ENCODE results near the gene CUX1.

The CUX1 gene

DNA sequence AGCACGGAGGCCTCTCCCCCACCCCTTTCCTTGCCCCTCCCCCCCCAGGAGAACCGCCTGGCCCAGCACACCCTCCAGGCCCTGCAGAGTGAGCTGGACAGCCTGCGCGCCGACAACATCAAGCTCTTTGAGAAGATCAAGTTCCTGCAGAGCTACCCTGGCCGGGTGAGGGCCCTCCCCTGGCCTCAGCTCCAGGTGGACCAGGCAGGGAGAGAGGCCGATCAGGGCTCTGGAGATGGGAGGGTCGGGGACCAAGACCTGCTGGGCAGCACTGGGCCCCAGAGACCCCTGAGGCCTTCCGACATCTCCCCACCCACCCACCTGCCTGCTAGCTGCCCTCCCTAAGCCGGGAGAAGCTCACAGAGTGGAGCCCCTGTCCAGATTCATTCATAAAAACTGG lies 460.5 kb downstream of the CUX1 start:
- no peak for TF ChIP-seq BACH2 (CRISPR knock-in tag; IDR thresholded peaks at IDR 0.05; ENCODE audit: borderline replicate concordance)
- TF ChIP-seq ZNF8 (CRISPR knock-in tag; IDR thresholded peaks at IDR 0.05), result no peak
- no peak for ATAC-seq

DNA sequence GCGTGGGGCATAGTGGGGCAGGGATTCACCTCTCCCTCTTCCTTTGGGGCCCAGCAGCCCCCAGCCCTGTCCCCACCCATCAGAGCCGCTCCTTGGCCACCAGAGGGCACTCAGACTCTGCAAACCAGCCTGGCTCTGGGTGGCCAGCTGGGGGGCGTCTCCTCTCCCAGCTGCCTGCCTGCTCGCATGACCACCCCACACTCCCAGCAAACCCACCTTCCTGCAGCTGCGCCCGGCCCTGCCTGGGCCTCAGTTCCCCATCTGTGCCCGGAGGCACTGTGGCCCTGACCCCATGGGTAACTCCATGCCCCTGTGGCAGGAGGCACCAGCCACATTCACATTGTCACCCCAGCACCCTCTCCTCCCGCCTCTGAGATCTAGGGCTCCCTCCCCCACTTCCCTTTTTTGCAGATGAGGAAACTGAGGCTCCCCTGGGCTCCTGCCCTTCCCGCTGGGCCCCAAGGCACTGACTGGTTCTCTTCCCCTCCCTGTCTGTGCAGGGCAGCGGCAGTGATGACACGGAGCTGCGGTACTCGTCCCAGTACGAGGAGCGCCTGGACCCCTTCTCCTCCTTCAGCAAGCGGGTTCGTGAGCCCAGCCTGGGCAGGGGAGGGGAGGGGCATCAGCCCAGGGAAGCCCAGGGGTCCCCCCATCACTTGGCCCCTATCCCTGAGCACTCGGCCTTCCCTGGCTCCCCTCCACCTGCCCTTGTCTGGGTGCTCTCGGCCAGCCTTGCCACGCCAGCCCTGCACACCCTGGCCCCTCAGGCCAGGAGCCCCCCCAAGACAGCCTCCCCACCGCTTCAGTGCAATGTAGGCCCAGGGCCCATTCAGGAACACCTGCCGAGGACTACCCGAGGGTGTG lies 462.3 kb downstream of the CUX1 start:
- no peak for TF ChIP-seq RARB (CRISPR knock-in tag; IDR thresholded peaks at IDR 0.05)
- TF ChIP-seq, protein P1, sequence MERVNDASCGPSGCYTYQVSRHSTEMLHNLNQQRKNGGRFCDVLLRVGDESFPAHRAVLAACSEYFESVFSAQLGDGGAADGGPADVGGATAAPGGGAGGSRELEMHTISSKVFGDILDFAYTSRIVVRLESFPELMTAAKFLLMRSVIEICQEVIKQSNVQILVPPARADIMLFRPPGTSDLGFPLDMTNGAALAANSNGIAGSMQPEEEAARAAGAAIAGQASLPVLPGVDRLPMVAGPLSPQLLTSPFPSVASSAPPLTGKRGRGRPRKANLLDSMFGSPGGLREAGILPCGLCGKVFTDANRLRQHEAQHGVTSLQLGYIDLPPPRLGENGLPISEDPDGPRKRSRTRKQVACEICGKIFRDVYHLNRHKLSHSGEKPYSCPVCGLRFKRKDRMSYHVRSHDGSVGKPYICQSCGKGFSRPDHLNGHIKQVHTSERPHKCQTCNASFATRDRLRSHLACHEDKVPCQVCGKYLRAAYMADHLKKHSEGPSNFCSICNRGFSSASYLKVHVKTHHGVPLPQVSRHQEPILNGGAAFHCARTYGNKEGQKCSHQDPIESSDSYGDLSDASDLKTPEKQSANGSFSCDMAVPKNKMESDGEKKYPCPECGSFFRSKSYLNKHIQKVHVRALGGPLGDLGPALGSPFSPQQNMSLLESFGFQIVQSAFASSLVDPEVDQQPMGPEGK (CRISPR knock-in tag; IDR thresholded peaks at IDR 0.05; ENCODE audit: borderline replicate concordance), result peak; percentile 66; the same call in 1 of the 2 replicates
- peak; percentile 97 for ATAC-seq

DNA sequence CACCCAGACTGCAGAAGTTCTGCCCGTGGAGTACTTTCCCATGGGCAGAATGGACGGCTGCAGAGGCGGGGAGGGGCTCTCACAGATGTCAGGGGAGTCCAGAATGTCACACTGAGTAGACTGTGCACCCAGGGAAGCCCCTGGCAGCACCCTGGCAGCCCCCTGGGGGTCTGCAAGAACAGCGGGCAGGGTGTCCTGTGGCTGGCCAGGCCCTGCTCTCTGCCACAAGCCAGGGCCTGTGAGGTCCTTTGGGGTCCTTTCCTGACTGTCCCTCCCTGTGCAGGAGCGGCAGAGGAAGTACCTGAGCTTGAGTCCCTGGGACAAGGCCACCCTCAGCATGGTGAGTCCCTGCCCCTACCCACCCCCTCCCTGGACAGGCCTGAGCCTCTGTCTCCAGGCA lies 463.1 kb downstream of the CUX1 start:
- no peak for TF ChIP-seq ZNF565 (CRISPR knock-in tag; conservative IDR thresholded peaks at IDR 0.05; ENCODE audit: low read depth)
- TF ChIP-seq, protein P2, sequence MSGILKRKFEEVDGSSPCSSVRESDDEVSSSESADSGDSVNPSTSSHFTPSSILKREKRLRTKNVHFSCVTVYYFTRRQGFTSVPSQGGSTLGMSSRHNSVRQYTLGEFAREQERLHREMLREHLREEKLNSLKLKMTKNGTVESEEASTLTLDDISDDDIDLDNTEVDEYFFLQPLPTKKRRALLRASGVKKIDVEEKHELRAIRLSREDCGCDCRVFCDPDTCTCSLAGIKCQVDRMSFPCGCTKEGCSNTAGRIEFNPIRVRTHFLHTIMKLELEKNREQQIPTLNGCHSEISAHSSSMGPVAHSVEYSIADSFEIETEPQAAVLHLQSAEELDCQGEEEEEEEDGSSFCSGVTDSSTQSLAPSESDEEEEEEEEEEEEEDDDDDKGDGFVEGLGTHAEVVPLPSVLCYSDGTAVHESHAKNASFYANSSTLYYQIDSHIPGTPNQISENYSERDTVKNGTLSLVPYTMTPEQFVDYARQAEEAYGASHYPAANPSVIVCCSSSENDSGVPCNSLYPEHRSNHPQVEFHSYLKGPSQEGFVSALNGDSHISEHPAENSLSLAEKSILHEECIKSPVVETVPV (CRISPR knock-in tag; IDR thresholded peaks at IDR 0.05), result no peak
- no peak for TF ChIP-seq CSDC2 (CRISPR knock-in tag; IDR thresholded peaks at IDR 0.05)
- TF ChIP-seq PPARA (CRISPR knock-in tag; IDR thresholded peaks at IDR 0.05; ENCODE audit: borderline replicate concordance), result no peak
- no peak for TF ChIP-seq SNAI2 (CRISPR knock-in tag; IDR thresholded peaks at IDR 0.05)
- TF ChIP-seq ARNTL (CRISPR knock-in tag; IDR thresholded peaks at IDR 0.05; ENCODE audit: borderline replicate concordance, low read depth), result no peak
- TF ChIP-seq ZFP3 (CRISPR knock-in tag; IDR thresholded peaks at IDR 0.05), result no peak
- TF ChIP-seq TCF4 (CRISPR knock-in tag; IDR thresholded peaks at IDR 0.05; ENCODE audit: borderline replicate concordance), result no peak
- no peak for TF ChIP-seq ZNF8 (CRISPR knock-in tag; IDR thresholded peaks at IDR 0.05)
- no peak for TF ChIP-seq GLIS3 (CRISPR knock-in tag; IDR thresholded peaks at IDR 0.05)
- TF ChIP-seq, protein P3, sequence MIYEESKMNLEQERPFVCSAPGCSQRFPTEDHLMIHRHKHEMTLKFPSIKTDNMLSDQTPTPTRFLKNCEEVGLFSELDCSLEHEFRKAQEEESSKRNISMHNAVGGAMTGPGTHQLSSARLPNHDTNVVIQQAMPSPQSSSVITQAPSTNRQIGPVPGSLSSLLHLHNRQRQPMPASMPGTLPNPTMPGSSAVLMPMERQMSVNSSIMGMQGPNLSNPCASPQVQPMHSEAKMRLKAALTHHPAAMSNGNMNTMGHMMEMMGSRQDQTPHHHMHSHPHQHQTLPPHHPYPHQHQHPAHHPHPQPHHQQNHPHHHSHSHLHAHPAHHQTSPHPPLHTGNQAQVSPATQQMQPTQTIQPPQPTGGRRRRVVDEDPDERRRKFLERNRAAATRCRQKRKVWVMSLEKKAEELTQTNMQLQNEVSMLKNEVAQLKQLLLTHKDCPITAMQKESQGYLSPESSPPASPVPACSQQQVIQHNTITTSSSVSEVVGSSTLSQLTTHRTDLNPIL (CRISPR knock-in tag; IDR thresholded peaks at IDR 0.05; ENCODE audit: low read depth), result no peak
- no peak for ATAC-seq

DNA sequence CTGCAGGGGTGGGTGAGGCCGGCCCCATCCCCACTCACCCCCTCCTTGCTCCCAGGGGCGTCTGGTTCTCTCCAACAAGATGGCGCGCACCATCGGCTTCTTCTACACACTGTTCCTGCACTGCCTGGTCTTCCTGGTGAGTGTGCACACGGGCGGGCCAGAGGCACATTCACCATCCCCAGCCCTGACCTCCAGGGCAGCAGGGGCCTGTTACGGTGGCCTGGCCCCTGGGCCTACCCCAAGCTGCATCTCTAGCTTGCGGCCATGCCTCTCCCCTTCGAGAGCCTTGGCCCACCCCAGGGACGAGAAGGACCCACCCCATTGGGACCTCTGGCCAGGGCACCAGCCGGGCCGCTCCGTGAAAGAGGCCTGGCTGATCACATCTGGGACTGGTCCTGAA lies 464.4 kb downstream of the CUX1 start:
- no peak for ATAC-seq
- TF ChIP-seq RARB (CRISPR knock-in tag; IDR thresholded peaks at IDR 0.05), result no peak
- TF ChIP-seq ZNF8 (CRISPR knock-in tag; IDR thresholded peaks at IDR 0.05), result no peak
- TF ChIP-seq TOX (CRISPR knock-in tag; IDR thresholded peaks at IDR 0.05; ENCODE audit: borderline replicate concordance), result no peak
- no peak for TF ChIP-seq TCF4 (CRISPR knock-in tag; IDR thresholded peaks at IDR 0.05; ENCODE audit: borderline replicate concordance)
- no peak for TF ChIP-seq ISL1 (CRISPR knock-in tag; IDR thresholded peaks at IDR 0.05)

DNA sequence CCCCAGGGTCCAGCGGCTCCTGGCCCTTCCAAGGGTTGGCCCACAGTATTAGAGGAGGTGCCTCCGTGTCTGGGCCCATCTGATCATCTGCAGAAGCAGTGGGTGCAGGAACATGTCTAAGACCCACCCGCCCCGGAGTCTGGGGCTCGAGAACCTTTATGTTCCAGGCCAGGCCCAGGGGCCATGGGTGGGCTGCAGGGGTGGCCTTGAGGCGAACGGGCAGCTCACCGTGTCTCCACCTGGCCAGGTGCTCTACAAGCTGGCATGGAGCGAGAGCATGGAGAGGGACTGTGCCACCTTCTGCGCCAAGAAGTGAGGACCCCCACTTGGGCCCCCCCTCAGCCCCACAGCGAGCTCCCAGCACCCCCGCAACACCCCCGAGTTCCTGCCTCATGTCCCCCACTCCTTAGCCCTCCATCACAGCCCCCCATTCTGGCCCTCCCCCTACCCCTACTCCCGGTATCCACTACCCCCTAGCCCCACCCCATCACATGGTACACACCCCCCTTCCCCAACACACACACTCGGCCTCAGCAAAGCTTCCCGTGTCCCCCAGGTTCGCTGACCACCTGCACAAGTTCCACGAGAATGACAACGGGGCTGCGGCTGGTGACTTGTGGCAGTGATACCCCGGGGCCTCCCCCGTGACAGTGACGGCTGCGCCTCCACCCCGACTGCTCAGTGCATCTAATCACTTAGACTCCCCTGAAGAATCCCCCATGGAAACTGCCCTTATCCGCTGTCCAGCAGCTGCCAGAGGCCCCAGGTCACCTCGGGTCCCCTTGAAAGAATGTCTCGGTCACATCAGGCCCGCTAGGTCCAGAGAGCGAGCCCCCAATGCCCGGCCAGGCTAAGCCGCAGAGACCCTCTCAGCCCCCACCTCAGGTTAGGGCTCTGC lies 465.3 kb downstream of the CUX1 start:
- ATAC-seq, result no peak
- no peak for TF ChIP-seq RARB (CRISPR knock-in tag; IDR thresholded peaks at IDR 0.05)
- no peak for TF ChIP-seq ZFP3 (CRISPR knock-in tag; IDR thresholded peaks at IDR 0.05)
- TF ChIP-seq TOX (CRISPR knock-in tag; IDR thresholded peaks at IDR 0.05; ENCODE audit: borderline replicate concordance), result no peak
- no peak for TF ChIP-seq SNAI2 (CRISPR knock-in tag; IDR thresholded peaks at IDR 0.05)
- no peak for TF ChIP-seq ZNF8 (CRISPR knock-in tag; IDR thresholded peaks at IDR 0.05)
- no peak for TF ChIP-seq OSR1 (CRISPR knock-in tag; IDR thresholded peaks at IDR 0.05)
- TF ChIP-seq, protein P2 (CRISPR knock-in tag; IDR thresholded peaks at IDR 0.05), result no peak
- TF ChIP-seq BACH2 (CRISPR knock-in tag; IDR thresholded peaks at IDR 0.05; ENCODE audit: borderline replicate concordance), result no peak
- TF ChIP-seq, protein P4, sequence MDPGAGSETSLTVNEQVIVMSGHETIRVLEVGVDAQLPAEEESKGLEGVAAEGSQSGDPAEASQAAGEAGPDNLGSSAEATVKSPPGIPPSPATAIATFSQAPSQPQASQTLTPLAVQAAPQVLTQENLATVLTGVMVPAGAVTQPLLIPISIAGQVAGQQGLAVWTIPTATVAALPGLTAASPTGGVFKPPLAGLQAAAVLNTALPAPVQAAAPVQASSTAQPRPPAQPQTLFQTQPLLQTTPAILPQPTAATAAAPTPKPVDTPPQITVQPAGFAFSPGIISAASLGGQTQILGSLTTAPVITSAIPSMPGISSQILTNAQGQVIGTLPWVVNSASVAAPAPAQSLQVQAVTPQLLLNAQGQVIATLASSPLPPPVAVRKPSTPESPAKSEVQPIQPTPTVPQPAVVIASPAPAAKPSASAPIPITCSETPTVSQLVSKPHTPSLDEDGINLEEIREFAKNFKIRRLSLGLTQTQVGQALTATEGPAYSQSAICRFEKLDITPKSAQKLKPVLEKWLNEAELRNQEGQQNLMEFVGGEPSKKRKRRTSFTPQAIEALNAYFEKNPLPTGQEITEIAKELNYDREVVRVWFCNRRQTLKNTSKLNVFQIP (CRISPR knock-in tag; IDR thresholded peaks at IDR 0.05; ENCODE audit: borderline replicate concordance, low read depth), result no peak
- no peak for TF ChIP-seq ESRRG (CRISPR knock-in tag; IDR thresholded peaks at IDR 0.05)

All from SK-N-SH treated with all-trans-retinoic acid at 6 μM for 48 hours (cell line).